ENCODE data around the gene CAMSAP2. TPM values are rescaled to one million over a fixed set of nuclear protein-coding genes. Genes with fewer than 3 reads are reported as not detected.

Gene CAMSAP2
- polyA plus RNA-seq, 1 donor (not counting 4 experiments of a cell fraction or from before 2014, with no cell fraction given): 47.8 TPM

GRCh38 chr1:200802042-200802441 lies 63.3 kb downstream of the CAMSAP2 start:
- H2AFZ ChIP-seq (ENCODE audit: control insufficient read depth, low read length): no peak overlapping the region
- no peak for DNase-seq (ENCODE audit: low read depth, low spot score)
- no peak overlapping the region for H3K4me2 ChIP-seq (ENCODE audit: control insufficient read depth, extremely low read depth, insufficient read depth, low read depth, low read length)
- no peak for FAIRE-seq
- dilution Hi-C loops (cut with MboI; ENCODE audit: extremely low pct_ligation_motif_present, low sequenced_read_pairs): no loop called here
- no peak overlapping the region for H3K27ac ChIP-seq (ENCODE audit: control insufficient read depth, insufficient read depth, low read length)
- no peak overlapping the region for H3K4me3 ChIP-seq (ENCODE audit: control insufficient read depth in 2 of 3, extremely low read depth in 1 of 3, insufficient read depth in 2 of 3, low read depth in 1 of 3, low read length in 3 of 3)
- peaks cover 0 to 2% of the 10 kb centered on the region in 2 experiments for H3K36me3 ChIP-seq (ENCODE audit: control insufficient read depth in 2 of 2, extremely low read depth in 1 of 2, insufficient read depth in 2 of 2, low read length in 2 of 2)
- TF ChIP-seq EZH2 (IDR thresholded peaks at IDR 0.05; ENCODE audit: low read length) (no peak), CTCF (optimal IDR thresholded peaks at IDR 0.05 in 1 of 3, IDR thresholded peaks at IDR 0.05 in 1 of 3, conservative IDR thresholded peaks at IDR 0.05 in 1 of 3; ENCODE audit: extremely low read depth in 1 of 3, insufficient read depth in 2 of 3, low read length in 3 of 3) (no peak)
- H3K27me3 ChIP-seq (ENCODE audit: control insufficient read depth, extremely low read depth, insufficient read depth, low read length): no peaks in the 10 kb centered on the region
- H3K9me3 ChIP-seq (ENCODE audit: control insufficient read depth, low read depth, low read length): no peaks in the 10 kb centered on the region
- no peaks in the 10 kb centered on the region for H3K9me1 ChIP-seq (ENCODE audit: control insufficient read depth, extremely low read depth, insufficient read depth, low read length)
- H4K20me1 ChIP-seq (ENCODE audit: control insufficient read depth, extremely low read depth, insufficient read depth, low read length): peaks cover 12% of the 10 kb centered on the region
- peaks cover 79% of the 10 kb centered on the region for H3K79me2 ChIP-seq (ENCODE audit: control insufficient read depth, insufficient read depth, low read length)
- H3K4me1 ChIP-seq (ENCODE audit: control insufficient read depth, extremely low read depth, insufficient read depth, low read length): peaks cover 8% of the 10 kb centered on the region
- no peak overlapping the region for H3K9ac ChIP-seq (ENCODE audit: control insufficient read depth, extremely low read depth, insufficient read depth, low read length)

GRCh38 chr1:200802865-200803512 lies 64.3 kb downstream of the CAMSAP2 start:
- no peaks in the 10 kb centered on the region for H3K27me3 ChIP-seq (ENCODE audit: control insufficient read depth, extremely low read depth, insufficient read depth, low read length)
- no peak overlapping the region for H3K4me2 ChIP-seq (ENCODE audit: control insufficient read depth, extremely low read depth, insufficient read depth, low read depth, low read length)
- FAIRE-seq (peak; percentile 97), DNase-seq (ENCODE audit: low read depth, low spot score) (peak; percentile 48)
- no peak overlapping the region for H3K27ac ChIP-seq (ENCODE audit: control insufficient read depth, insufficient read depth, low read length)
- no peak overlapping the region for H3K9ac ChIP-seq (ENCODE audit: control insufficient read depth, extremely low read depth, insufficient read depth, low read length)
- H2AFZ ChIP-seq (ENCODE audit: control insufficient read depth, low read length): no peak overlapping the region
- no peak overlapping the region for H3K4me3 ChIP-seq (ENCODE audit: control insufficient read depth in 2 of 3, extremely low read depth in 1 of 3, insufficient read depth in 2 of 3, low read depth in 1 of 3, low read length in 3 of 3)
- H3K4me1 ChIP-seq (ENCODE audit: control insufficient read depth, extremely low read depth, insufficient read depth, low read length): peaks cover 8% of the 10 kb centered on the region
- peaks cover 3 to 8% of the 10 kb centered on the region in 2 experiments for H3K36me3 ChIP-seq (ENCODE audit: control insufficient read depth in 2 of 2, extremely low read depth in 1 of 2, insufficient read depth in 2 of 2, low read length in 2 of 2)
- peaks cover 12% of the 10 kb centered on the region for H4K20me1 ChIP-seq (ENCODE audit: control insufficient read depth, extremely low read depth, insufficient read depth, low read length)
- no peaks in the 10 kb centered on the region for H3K9me1 ChIP-seq (ENCODE audit: control insufficient read depth, extremely low read depth, insufficient read depth, low read length)
- TF ChIP-seq EZH2 (IDR thresholded peaks at IDR 0.05; ENCODE audit: low read length) (no peak), CTCF (optimal IDR thresholded peaks at IDR 0.05 in 1 of 3, IDR thresholded peaks at IDR 0.05 in 1 of 3, conservative IDR thresholded peaks at IDR 0.05 in 1 of 3; ENCODE audit: extremely low read depth in 1 of 3, insufficient read depth in 2 of 3, low read length in 3 of 3) (peak; percentile 83 to 97 (median 96))
- peaks cover 86% of the 10 kb centered on the region for H3K79me2 ChIP-seq (ENCODE audit: control insufficient read depth, insufficient read depth, low read length)
- H3K9me3 ChIP-seq (ENCODE audit: control insufficient read depth, low read depth, low read length): no peaks in the 10 kb centered on the region
- dilution Hi-C loops (cut with MboI; ENCODE audit: extremely low pct_ligation_motif_present, low sequenced_read_pairs): no loop called here

Measured in keratinocyte (primary cell).